ENCODE data around the gene UBA1.

UBA1 gene

GRCh38 chrX:47212381-47213293 lies 19.0 kb downstream of the UBA1 start:
- DNase-seq (ENCODE audit: low read depth in 2 of 2), result no peak

GRCh38 chrX:47214435-47215077 lies 20.9 kb downstream of the UBA1 start:
- no peak for DNase-seq (ENCODE audit: low read depth in 2 of 2)

GRCh38 chrX:47215291-47215900 lies 21.8 kb downstream of the UBA1 start:
- DNase-seq (ENCODE audit: low read depth in 2 of 2), result no peak

GRCh38 chrX:47216393-47216925 lies 22.8 kb downstream of the UBA1 start:
- DNase-seq (ENCODE audit: low read depth in 2 of 2), result no peak

GRCh38 chrX:47217121-47217851 lies 23.7 kb downstream of the UBA1 start:
- no peak for DNase-seq (ENCODE audit: low read depth in 2 of 2)

- DNase-seq (ENCODE audit: low read depth in 2 of 2), result peak; percentile 90 to 94
Observed at GRCh38 chrX:47217852-47218279, 24.2 kb downstream of the UBA1 start.

GRCh38 chrX:47218280-47218919 lies 24.8 kb downstream of the UBA1 start, which contains the start of gene CDK16:
Gene CDK16 (plus strand): TSS chrX:47218681. CDS start chrX:47223558, 4,877 bp downstream.
- peak; percentile 59 to 71 for DNase-seq (ENCODE audit: low read depth in 2 of 2)

GRCh38 chrX:47218920-47219815 lies 25.5 kb downstream of the UBA1 start:
- peak; percentile 23 to 26 for DNase-seq (ENCODE audit: low read depth in 2 of 2)

GRCh38 chrX:47221756-47222155 lies 28.1 kb downstream of the UBA1 start:
- no peak for DNase-seq (ENCODE audit: low read depth in 2 of 2)

GRCh38 chrX:47222751-47223350 lies 29.2 kb downstream of the UBA1 start:
- no peak for DNase-seq (ENCODE audit: low read depth in 2 of 2)

GRCh38 chrX:47223476-47224250 lies 30.0 kb downstream of the UBA1 start:
- no peak for DNase-seq (ENCODE audit: low read depth in 2 of 2)

GRCh38 chrX:47224266-47224895 lies 30.8 kb downstream of the UBA1 start:
- no peak for DNase-seq (ENCODE audit: low read depth in 2 of 2)

GRCh38 chrX:47224896-47225290 lies 31.3 kb downstream of the UBA1 start:
- no peak for DNase-seq (ENCODE audit: low read depth in 2 of 2)

GRCh38 chrX:47226071-47226470 lies 32.4 kb downstream of the UBA1 start:
- DNase-seq (ENCODE audit: low read depth in 2 of 2), result no peak

GRCh38 chrX:47226531-47227333 lies 33.1 kb downstream of the UBA1 start:
- no peak for DNase-seq (ENCODE audit: low read depth in 2 of 2)

GRCh38 chrX:47227334-47227583 lies 33.6 kb downstream of the UBA1 start:
- no peak for DNase-seq (ENCODE audit: low read depth in 2 of 2)

GRCh38 chrX:47228550-47229270 lies 35.1 kb downstream of the UBA1 start:
- DNase-seq (ENCODE audit: low read depth in 2 of 2), result no peak

Measured in stimulated activated CD8-positive, alpha-beta memory T cell treated with anti-CD3 and anti-CD28 coated beads, Interleukin-15, amount 100 ng/mL, for 48 hours (primary cell).